GM21360 (cell line): ENCODE data around the gene NT5DC3.

Experiments
- ATAC-seq: cut with Tn5 transposase; IDR thresholded peaks from one replicate; pipeline ENCODE4 v1.9.1; 2021; ENCODE audit warnings: mild to moderate bottlenecking, moderate library complexity; ENCODE audit not compliant: unreplicated experiment

Gene NT5DC3

DNA sequence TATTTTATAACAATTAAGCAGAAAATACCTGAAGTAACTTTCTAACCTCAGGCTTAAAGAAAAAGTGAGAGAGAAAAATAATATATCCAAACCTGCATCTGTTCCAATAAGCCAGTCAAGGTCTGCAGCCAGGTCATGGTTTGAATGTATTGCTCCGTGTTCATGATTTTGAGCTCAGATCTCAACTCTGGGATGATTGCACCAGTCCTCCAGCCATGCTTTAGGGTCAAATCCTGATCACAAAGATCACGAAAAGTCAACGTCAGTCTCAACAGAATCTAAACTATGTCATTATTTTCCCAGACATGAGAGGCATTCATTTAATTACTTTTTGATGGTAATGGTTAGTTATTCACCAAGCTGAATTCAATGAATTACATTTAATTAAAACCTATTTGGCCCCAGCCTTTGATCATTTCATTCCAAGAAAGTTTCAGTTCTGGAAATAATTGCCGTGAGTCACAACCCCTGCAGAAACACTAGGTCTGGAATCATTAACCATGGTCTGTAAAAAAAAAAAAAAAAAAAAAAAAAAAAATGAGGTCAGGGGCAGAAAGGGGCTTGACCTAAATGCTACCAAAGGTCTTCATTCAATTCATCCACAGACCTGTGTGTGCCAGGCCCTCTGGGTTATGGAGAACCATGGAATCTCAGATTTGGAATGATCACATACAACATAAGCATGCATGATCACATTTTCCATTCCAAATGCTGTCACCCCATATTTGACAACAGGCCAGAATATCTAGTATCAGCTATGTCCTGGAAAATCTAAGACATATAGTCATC lies 55.6 kb downstream of the NT5DC3 start:
- ATAC-seq = no peak

DNA sequence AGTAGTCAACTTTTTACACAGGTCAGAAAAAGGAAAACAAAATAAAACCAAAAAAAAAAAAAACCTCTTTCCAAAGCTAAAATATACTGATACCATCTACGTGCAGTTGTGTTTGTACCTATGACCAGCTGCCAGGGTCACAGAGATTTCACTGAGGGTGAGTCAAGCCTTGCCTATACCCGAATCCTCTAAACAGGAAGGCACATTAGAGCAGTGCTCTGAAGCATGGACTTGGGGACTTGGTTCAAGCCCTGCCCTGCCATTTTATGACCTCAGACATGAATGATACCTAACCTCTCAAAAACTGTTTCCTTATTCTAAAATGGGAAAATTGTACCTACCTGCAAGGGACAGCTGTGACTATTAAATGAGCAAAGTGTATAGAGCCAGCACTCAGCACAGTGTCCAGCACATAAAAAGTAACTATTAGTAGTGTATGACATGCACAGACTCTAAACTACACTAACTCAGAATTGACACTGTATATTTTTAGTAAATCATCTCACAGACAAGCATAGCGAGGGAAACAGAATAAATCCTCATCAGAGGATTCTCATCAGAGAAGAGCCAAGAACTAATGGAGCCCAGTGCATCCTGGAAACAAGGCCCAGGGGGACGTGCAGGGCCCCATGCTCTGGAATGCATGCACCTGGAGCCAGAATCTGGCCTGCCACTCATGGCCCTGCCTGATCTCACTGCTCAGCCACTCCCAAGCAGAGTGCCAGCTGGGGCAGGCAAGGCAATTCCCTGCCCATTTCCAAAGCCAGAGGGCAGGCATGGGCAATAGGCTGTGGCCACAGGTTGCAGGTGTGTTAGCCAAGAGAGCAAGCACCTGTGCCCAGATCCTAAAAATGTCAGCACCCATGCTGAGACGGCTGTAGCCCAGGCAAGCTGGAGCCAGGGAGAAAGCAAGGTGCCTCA lies 57.0 kb downstream of the NT5DC3 start:
- no peak for ATAC-seq

DNA sequence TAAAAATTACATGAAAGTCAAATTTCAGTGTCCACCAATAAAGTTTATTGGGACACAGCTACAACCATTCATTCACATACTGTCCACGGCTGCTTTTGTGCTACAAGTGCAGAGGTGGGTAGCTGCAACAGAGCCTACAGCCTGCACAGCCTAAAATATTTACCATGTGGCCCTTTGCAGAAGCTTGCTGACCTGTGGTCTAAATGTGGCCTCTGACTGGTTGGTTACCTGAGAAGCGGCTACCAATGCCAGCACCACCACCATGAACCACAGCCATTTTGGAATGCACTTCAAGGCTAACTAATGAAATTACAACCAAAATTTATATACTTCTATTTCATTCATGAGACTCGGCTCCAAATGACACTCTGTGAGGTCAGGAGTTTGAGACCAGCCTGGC lies 58.6 kb downstream of the NT5DC3 start:
- no peak for ATAC-seq

DNA sequence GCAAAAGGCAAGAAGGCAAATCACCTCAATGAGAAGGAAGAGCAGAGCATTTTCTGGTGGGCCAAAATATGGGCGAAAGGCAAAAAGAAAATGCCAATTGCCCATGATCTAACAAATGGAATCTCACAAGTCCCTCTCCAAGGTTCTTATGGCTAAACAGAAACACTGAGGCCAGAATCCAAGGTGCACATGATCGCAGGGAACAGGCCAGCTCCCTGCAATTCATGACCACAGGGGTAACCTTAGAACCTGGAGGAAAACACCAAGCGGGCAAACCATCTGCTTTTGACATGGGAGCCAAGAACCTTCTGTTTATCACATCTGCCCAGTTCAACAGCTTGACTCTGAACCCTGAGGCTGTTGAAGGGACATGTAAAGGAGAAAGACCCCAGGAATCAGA lies 60.0 kb downstream of the NT5DC3 start:
- no peak for ATAC-seq

DNA sequence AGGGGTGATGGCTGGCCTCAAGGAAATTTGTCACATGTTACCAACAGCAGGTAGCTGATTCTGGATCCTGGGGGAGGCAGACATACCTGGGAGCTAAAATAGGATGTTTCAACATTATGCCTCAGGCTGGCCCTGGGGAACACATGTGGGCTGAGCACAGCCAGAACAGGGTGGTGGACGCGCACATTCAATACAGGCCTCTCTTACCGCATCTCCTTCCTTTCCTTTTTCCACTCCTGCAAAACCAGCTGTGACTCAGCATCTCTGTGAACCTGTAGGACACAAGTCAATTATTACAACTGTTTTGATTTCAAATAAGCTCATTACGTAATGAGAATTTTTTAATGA lies 61.0 kb downstream of the NT5DC3 start:
- ATAC-seq = no peak

DNA sequence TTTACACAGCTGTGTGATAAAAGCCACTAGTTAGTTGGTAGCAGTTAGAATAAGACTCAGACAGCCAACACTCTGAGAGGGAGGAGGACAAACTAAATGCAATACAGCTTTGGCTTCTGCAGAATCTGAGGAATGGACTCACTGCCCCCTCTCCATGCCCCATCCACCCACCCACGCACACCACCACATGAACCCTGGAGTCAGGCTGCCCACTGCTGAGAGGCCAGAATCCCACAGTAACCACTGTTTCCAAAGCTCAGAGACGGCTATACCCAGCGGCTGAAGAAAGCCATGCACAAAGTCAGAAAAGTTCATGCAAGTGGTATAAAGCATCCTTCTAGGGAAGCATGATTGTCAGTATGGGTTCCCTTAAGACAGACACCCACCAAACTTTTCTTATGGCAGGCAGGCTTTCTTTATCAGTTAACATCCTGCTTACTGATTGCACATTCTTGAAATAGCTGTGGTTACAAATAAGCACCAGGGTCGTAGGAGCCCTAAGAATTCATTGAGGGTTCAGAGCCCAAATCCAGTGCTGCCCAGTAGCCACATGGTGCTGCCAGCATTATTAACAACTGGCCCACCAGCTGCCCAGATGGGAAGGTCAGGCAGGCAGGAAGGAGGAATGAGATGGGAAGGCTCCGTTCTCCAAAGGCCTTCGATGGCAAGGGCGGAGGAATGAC lies 61.5 kb downstream of the NT5DC3 start:
- no peak for ATAC-seq

DNA sequence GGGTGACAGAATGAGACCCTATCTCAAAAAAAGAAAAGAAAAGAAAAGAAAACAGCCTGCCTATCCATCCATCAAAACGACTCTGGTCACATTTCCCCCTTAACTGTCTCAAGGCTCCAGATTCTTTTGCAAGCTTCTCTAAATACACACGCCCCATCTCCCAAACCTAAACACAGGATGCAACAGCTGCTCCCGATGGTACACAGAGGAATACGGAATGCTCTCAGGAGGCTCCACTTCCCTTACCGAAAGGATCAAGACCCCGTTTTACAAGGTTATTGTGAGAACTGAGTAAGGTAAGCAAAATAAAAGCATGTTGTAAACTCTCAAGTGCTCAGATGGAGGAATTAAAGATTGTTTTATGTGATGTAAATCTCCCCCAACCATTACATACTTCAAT lies 62.3 kb downstream of the NT5DC3 start:
- ATAC-seq = no peak

DNA sequence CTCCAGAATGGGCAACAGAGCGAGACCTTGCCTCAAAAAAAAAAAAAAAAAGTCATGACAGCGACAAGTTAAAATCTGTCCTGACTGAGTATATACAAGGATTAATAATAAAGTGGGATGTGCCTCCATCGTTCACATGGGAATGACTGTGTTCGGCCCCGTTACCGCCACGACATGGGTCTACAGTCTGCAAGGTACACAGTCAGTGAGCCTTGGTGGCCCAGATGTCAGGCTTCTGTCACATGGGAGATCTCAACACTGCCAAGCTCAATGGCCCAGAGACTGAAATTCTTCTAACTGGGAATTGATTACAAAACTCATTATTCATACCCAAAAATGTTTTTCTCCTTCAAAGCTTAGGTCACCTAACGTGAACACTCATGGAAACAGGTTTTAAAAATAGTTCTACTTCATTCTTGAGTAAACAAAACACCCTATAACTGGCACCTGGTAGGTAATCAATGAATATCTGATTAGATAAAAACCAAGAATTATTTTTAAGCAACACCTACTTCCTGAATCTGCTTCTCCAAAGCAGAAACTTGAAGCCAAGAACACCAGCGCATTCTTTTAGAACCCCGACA lies 66.0 kb downstream of the NT5DC3 start:
- no peak for ATAC-seq

DNA sequence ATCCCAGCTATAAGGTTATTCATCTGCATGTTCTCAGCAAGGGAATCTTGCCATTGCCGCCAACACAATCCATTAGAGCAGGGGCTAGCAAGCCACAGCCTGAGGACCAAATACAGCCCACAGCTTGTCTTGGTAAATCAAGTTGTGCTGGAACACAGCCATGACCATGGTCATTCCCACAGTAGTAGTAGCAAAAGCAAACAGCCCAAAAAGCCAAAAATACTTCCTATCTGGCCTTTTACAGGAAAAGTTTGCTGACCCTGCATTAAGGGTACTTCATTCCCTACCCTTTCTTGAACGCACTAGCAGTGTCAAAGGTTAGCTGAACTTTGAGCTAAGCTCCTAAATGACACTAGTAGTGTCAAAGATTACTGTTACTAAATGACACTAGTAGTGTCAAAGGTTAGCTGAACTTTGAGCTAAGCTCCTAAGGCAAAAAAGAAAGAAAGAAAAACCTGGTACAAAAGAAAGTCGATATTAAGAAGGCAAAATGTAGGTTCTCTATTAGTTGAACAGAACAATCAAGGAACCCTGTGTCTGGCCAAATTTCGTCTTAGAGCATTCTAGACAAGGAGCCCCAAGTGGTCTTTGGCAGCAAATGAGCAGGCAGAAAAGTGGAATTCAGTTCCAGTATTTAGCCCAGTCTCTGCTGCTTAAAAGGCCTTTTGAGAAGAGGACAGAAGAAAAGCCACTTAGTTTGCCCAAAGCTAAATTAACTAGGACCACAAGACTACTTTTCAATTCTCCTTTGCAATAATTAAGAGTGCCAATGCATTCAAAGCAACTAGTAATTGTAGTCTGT lies 67.7 kb downstream of the NT5DC3 start:
- ATAC-seq = no peak

DNA sequence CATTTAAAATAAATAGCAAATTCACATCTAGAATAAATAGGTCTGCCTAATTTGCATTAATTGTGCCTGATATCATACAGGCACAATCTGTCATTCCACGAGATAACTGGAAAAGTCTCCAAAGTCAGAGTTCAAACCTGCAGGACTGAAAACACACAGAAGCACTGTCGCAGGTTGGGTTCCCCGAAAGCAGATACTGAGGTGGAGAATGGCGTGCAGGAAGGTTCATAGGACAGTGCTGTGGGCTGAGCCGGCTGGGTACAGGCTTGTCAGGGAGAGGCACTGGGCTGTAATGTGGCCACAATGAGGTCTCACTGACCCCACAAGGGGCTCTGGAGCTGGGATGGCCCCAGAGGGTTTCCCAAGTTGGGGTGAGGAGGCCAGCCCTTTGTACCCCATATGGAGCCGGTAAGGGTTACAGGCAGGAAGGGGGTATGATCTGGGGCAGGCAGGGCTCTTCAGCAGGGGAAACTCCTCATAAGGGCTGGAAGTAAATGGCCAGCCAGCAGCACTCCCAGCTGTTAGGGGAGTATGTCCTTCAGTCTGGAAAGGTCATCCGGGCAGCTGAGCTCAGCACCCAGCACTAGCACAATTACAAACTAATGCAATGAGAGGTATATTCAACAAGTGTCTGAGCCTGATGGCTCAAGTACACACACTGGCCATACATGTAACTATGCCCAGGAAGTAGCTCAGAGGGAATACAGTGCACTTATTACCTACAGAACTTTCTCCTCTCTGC lies 68.5 kb downstream of the NT5DC3 start:
- no peak for ATAC-seq

DNA sequence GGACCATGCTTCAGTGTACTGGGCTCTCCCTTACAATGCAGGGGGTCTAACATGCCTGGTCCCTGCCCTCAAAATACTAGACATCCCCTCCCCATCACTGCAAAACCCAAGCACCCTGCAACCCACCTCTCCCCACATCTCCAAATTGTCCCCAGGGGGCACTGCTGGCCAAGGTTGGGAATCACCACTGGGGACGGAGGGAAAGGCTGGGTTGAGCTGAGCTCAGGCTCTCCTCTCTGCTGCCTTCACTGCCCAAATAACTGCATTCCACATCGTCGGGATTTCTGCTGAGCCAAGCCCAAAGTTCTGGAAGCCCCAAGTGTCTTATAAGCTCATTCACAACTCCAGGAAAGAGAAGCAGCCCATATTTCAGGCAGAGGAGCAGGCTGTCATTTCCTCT lies 69.6 kb downstream of the NT5DC3 start:
- no peak for ATAC-seq

DNA sequence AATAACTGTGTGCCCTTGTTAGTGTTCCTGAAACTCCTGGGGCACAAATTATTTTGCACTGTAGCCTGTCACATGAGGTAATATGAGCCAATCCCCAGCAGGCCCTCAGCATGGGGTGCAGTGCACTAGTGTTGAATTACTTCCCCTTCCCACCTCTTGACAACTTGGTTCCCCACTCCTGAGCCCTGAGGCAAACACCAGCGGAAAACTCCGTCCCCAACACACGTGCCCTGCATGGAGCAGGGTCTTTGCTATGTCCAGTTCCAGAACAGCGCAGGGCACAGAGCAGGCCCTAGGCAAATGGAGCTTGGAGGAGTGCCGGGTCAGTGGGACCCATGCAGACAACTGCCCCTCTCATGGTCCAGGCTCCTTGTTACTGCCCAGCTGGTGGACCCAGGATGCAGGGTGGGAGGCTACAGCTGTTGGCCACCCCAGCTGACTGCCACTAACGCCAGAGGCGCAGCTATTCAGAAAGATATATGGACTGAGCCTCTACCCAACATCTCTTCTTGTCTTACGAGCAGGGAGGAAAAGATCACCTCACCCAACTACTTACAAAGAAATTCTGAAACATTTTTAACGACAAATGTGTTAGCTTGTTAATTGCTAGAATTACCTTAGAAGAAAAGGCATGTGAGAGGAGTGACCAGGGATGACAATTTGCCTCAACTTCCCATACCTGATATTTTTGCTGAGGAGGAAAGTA lies 71.6 kb downstream of the NT5DC3 start:
- ATAC-seq = no peak

DNA sequence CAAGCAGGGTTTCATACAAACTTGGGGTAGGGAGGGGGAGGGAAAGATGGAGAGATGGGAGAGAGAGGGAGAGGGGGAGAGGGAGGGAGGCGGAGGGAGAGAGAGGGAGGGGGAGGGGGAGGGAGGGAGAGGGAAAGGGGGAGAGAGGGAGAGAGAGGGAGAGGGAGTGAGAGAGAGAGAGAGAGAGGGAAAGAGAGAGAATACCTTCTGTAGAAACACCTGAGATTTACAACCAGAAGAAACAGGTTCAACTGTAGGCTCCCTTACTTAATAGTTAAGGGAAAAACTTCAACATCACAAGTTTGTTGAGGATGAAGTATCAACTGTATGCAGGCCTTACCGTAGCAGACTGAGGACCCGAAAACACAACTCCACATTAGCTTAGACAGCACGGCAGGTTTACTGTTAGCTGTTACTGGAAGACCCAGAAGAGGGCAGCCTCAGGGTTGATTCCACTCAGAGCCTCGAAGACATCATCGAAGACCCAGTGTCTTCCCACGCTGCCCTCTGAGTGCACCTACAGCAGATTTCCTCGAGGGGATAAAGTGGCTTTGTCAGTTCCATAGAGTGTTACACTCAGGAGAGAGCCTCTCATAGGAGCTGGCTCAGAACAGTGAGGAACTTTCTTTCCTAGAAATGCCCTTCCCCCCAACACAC lies 72.4 kb downstream of the NT5DC3 start:
- ATAC-seq = no peak

DNA sequence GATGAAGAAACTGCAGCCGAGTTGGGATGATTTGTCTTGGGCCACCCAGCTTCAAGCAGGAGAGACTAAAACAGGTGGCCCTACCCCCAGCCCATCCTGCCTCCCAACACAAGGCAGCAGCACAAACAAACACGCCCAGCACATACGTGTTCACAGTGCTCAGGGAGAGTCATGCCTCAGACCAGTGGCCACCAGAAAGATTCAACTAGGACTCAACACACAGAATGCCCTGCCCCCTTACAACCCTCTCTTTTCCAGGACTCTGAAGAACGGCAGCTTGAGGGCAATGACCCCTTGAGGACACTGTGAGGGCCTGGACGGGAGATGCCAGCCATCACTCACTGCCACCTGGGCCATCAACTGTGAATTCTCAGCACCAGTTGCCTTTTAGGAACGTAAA lies 75.0 kb downstream of the NT5DC3 start:
- ATAC-seq = no peak

DNA sequence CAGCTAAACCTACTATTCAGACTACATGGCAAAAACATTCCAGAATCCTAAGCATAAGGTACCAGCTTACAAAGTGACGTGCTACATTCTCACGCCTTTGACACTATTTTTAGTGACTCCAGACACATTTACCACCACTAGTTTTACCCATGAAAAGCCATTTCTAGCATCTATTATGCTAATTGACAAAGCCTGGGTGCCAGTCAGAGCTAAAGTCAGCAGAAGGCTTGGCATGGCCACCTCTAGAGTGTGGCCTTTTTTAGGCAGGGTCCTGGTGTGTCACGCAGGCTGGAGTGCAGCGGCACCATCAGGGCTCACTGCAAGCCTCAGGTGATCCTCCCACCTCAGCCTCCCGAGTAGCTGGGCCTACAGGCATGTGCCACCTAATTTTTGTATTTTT lies 75.7 kb downstream of the NT5DC3 start:
- no peak for ATAC-seq

DNA sequence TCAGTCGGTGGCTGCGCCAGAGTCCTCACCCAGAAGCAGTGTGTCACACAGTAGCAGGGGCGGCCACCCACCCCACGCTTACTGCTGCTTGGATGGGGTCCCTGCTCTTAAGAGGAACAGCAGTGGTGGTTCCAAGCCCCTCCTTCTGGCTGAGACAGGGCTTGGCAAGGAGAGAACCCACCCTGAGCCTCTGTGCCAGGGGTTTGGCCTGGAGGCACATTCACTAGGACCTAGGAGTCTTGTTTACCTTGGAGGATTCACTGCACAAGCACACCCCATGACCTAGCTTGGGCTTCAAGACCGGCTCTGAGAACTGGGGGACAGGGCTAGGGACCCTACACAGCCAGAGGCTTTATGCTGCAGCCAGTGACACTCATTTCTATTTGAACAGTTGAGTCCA lies 78.6 kb downstream of the NT5DC3 start:
- no peak for ATAC-seq

DNA sequence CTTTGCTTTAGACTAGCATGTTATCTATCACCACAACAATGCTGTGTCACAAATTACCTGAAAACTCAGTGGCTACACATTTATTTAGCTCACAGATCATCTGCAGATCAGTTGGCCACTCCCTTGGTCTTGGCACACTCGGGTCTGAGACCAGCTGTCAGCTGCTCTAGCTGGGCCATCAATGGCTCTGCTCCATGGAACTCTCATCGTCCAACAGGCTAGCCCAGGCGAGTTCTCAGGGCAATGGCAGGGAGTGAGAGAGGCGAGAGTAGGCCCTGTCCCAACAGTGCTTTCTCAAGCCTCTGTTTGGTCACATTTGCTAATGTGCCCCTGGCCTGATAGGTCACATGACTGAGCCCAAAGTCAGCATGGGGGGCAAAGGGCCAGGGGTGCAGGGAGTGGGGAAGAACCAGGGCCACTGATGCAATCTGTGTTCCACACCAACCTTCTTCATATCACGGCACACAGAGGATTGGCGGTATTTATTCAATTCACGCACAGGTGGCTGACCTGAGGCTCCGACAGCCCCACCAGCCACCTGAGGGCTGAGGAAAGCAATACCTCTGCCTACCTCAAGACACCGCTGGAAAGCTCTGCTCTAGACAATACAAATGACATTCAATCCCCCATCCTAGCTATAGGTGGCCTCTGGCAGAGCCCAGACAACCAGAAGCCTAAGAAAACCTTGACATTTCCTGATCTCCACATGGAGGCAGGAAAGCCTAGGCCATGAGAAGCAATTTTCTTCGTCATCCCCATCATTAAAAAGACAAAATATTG lies 82.5 kb downstream of the NT5DC3 start:
- ATAC-seq = no peak

DNA sequence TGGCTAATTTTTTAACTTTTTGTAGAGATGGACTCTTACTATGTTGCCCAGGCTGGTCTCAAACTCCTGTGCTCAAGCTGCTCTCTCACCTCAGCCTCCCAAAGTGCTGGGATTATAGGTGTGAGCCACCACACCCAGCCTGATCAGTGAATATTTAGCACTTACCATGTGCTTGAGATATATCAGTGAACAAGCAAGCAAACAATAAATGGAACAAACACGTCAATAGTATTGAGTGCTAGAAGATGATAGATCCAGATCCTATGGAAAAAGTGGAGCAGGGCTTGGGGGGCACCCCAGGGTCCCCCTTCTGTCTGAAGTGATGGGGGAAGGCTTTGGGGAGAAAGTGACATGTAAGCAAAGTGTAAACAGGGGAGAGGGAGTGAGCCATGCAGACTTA lies 83.8 kb downstream of the NT5DC3 start:
- ATAC-seq = no peak
